ENCODE data around the gene ASB3.

- TF ChIP-seq CTCF (IDR thresholded peaks at IDR 0.05) (no peak), POLR2AphosphoS5 (IDR thresholded peaks at IDR 0.05) (no peak)
Observed at GRCh38 chr2:53818854-53819435, 32.2 kb upstream of the ASB3 start.

Data from stomach (tissue), 4 donors.